ENCODE results near the gene KCNQ2. TPM values are rescaled to one million over a fixed set of nuclear protein-coding genes. Genes with fewer than 3 reads are reported as not detected.

The KCNQ2 gene
- total RNA-seq, 1 experiment from 2014 or later, result 86.5 TPM

- no peaks in the 10 kb centered on the region for H3K36me3 ChIP-seq (ENCODE audit: control insufficient read depth in 1 of 2, insufficient read depth in 2 of 2, low read length in 2 of 2)
- H3K27me3 ChIP-seq (ENCODE audit: insufficient read depth, low read length), result peaks cover 18% of the 10 kb centered on the region; the same call in 1 of the 2 replicates
- no peak overlapping the region for H3K4me2 ChIP-seq (ENCODE audit: low read length)
- BruUV-seq (replicated peaks), result no TSS peak
- ChIA-PET CTCF (no interaction called here), RAD21 (ENCODE audit: low non-redundant PET in 1 of 2, low total read pairs in 2 of 2, uncharacterized antibody in 2 of 2, unreplicated experiment in 2 of 2) (no interaction called here), POLR2A (no interaction called here)
- intact Hi-C loops (cut with micrococcal nuclease), result no loop called here
- no peak overlapping the region for H3K4me3 ChIP-seq (replicated peaks in 1 of 2; ENCODE audit: low read depth in 1 of 2, low read length in 2 of 2)
- H2AFZ ChIP-seq (ENCODE audit: low read depth, low read length, poor library complexity, severe bottlenecking), result no peak overlapping the region
- no peaks in the 10 kb centered on the region for H4K20me1 ChIP-seq (ENCODE audit: insufficient read depth)
- H3K79me2 ChIP-seq (ENCODE audit: insufficient read depth, low read length), result no peaks in the 10 kb centered on the region
- H3K9me2 ChIP-seq (ENCODE audit: insufficient read depth), result no peaks in the 10 kb centered on the region
- no peaks in the 10 kb centered on the region for H3K9me3 ChIP-seq (ENCODE audit: control insufficient read depth in 1 of 2, insufficient read depth in 1 of 2, low read depth in 1 of 2, low read length in 2 of 2)
- no peak for TF ChIP-seq ATF3 (IDR thresholded peaks at IDR 0.05)
- H3K9ac ChIP-seq (ENCODE audit: low read length), result no peak overlapping the region
- H3K27ac ChIP-seq (ENCODE audit: low read depth, low read length), result no peak overlapping the region
- DNase-seq (ENCODE audit: low read depth, low spot score) (no peak), ATAC-seq (no peak)
- no peaks in the 10 kb centered on the region for H3K4me1 ChIP-seq (ENCODE audit: control insufficient read depth in 1 of 2, insufficient read depth in 2 of 2, low read length in 2 of 2)
Measured at GRCh38 chr20:63374504-63374903, 98.0 kb downstream of the KCNQ2 start.

- ChIA-PET POLR2A (no interaction called here), CTCF (no interaction called here), RAD21 (ENCODE audit: low non-redundant PET in 1 of 2, low total read pairs in 2 of 2, uncharacterized antibody in 2 of 2, unreplicated experiment in 2 of 2) (no interaction called here)
- H4K20me1 ChIP-seq (ENCODE audit: insufficient read depth), result no peaks in the 10 kb centered on the region
- DNase-seq (ENCODE audit: low read depth, low spot score), result no peak
- H3K9me2 ChIP-seq (ENCODE audit: insufficient read depth), result no peaks in the 10 kb centered on the region
- no peak overlapping the region for H3K4me3 ChIP-seq (replicated peaks in 1 of 2; ENCODE audit: low read depth in 1 of 2, low read length in 2 of 2)
- H3K79me2 ChIP-seq (ENCODE audit: insufficient read depth, low read length), result no peaks in the 10 kb centered on the region
- intact Hi-C loops (cut with micrococcal nuclease), result no loop called here
- H3K9me3 ChIP-seq (ENCODE audit: control insufficient read depth in 1 of 2, insufficient read depth in 1 of 2, low read depth in 1 of 2, low read length in 2 of 2), result no peaks in the 10 kb centered on the region
- ATAC-seq, result no peak
- no peaks in the 10 kb centered on the region for H3K4me1 ChIP-seq (ENCODE audit: control insufficient read depth in 1 of 2, insufficient read depth in 2 of 2, low read length in 2 of 2)
- no peaks in the 10 kb centered on the region for H3K36me3 ChIP-seq (ENCODE audit: control insufficient read depth in 1 of 2, insufficient read depth in 2 of 2, low read length in 2 of 2)
- H3K27ac ChIP-seq (ENCODE audit: low read depth, low read length), result no peak overlapping the region
- H2AFZ ChIP-seq (ENCODE audit: low read depth, low read length, poor library complexity, severe bottlenecking), result no peak overlapping the region
- peaks cover 18% of the 10 kb centered on the region; the same call in 1 of the 2 replicates for H3K27me3 ChIP-seq (ENCODE audit: insufficient read depth, low read length)
- no TSS peak for BruUV-seq (replicated peaks)
- no peak overlapping the region for H3K9ac ChIP-seq (ENCODE audit: low read length)
- no peak overlapping the region for H3K4me2 ChIP-seq (ENCODE audit: low read length)
- TF ChIP-seq ZFX (IDR thresholded peaks at IDR 0.05), result no peak
- TF ChIP-seq SIN3A (IDR thresholded peaks at IDR 0.05; ENCODE audit: low read depth), result no peak
- TF ChIP-seq TCF7L2 (IDR thresholded peaks at IDR 0.05; ENCODE audit: borderline replicate concordance, extremely low read depth, insufficient read depth, insufficient read length), result no peak
- TF ChIP-seq EZH2 (IDR thresholded peaks at IDR 0.05), result no peak
- no peak for TF ChIP-seq JUND (IDR thresholded peaks at IDR 0.05)
- TF ChIP-seq POLR2AphosphoS5 (IDR thresholded peaks at IDR 0.05; ENCODE audit: low read depth, low read length), result no peak
- no peak for TF ChIP-seq ATF3 (IDR thresholded peaks at IDR 0.05)
- TF ChIP-seq REST (IDR thresholded peaks at IDR 0.05; ENCODE audit: low read depth), result no peak
- no peak for TF ChIP-seq POLR2A (IDR thresholded peaks at IDR 0.05; ENCODE audit: borderline replicate concordance, extremely low read depth, insufficient read depth, insufficient read length)
- TF ChIP-seq ELF1 (IDR thresholded peaks at IDR 0.05; ENCODE audit: borderline replicate concordance, low read depth), result no peak
- no peak for TF ChIP-seq RAD21 (IDR thresholded peaks at IDR 0.05; ENCODE audit: low read depth)
- TF ChIP-seq CTCF (IDR thresholded peaks at IDR 0.05 in 2 of 3, conservative IDR thresholded peaks at IDR 0.05 in 1 of 3; ENCODE audit: borderline replicate concordance in 1 of 3, insufficient read depth in 1 of 3, low read depth in 2 of 3, low read length in 2 of 3), result no peak
- TF ChIP-seq EZH2phosphoT487 (IDR thresholded peaks at IDR 0.05; ENCODE audit: borderline replicate concordance), result no peak
- TF ChIP-seq, protein P1, sequence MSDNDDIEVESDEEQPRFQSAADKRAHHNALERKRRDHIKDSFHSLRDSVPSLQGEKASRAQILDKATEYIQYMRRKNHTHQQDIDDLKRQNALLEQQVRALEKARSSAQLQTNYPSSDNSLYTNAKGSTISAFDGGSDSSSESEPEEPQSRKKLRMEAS (IDR thresholded peaks at IDR 0.05), result no peak
- no peak for TF ChIP-seq SRF (IDR thresholded peaks at IDR 0.05; ENCODE audit: low read depth)
- no peak for TF ChIP-seq SP1 (IDR thresholded peaks at IDR 0.05; ENCODE audit: low read depth)
- TF ChIP-seq FOSL1 (IDR thresholded peaks at IDR 0.05; ENCODE audit: low read depth), result no peak
Measured at GRCh38 chr20:63373996-63374395, 98.5 kb downstream of the KCNQ2 start.

Measured in HCT116 (cell line).